GM12875 (cell line): ENCODE measurements around the gene VTCN1.

ENCODE experiments used
- H3K4me3 ChIP-seq: one replicate; pipeline ENCODE4 v1.5.1; 2011; ENCODE audit warnings: low read depth, low read length, control low read depth
- TF ChIP-seq, protein P1 (sequence below): IDR thresholded peaks from 2 replicates; pipeline ENCODE4 v1.5.1; 2011; ENCODE audit warnings: low read depth, mild to moderate bottlenecking, control low read depth, inconsistent platforms, low read length, moderate library complexity, borderline replicate concordance; ENCODE audit not compliant: insufficient read depth

VTCN1 gene

DNA sequence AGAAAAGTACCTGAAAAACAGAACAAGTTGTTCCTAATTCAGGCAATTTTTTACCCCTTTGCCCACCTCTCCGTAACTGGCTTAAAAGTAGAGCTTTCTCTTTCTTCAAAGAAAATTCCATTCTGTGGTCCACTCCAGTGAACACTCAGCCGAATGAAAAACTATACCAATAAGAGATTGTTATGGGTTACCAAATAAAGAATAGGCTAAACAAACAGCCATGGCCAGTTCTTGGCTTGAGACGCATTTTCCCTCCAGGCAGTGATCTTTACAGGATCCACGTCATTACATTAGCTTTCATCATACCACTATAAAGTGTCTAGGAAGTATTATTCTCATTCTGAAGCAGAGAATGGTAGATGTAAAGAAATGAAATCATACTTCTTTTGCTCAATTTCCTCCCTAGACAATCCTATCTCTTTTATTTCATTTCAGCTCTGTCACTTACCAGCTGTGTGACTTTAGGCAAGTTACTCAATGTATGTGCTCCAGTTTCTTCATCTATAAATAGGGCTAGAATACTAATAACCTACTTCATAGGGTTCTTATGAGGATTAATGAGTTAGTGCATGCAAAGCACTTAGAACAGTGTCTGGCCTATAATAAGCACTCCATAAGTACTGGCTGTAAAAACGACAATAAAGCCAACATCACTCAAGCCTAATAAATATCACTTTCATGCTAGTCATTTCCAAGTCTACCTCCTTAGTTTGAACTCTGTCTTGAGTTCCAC is 62.7 kb downstream of the VTCN1 start:
- TF ChIP-seq, protein P1, sequence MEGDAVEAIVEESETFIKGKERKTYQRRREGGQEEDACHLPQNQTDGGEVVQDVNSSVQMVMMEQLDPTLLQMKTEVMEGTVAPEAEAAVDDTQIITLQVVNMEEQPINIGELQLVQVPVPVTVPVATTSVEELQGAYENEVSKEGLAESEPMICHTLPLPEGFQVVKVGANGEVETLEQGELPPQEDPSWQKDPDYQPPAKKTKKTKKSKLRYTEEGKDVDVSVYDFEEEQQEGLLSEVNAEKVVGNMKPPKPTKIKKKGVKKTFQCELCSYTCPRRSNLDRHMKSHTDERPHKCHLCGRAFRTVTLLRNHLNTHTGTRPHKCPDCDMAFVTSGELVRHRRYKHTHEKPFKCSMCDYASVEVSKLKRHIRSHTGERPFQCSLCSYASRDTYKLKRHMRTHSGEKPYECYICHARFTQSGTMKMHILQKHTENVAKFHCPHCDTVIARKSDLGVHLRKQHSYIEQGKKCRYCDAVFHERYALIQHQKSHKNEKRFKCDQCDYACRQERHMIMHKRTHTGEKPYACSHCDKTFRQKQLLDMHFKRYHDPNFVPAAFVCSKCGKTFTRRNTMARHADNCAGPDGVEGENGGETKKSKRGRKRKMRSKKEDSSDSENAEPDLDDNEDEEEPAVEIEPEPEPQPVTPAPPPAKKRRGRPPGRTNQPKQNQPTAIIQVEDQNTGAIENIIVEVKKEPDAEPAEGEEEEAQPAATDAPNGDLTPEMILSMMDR = no peak
- H3K4me3 ChIP-seq = no peak overlapping the region

DNA sequence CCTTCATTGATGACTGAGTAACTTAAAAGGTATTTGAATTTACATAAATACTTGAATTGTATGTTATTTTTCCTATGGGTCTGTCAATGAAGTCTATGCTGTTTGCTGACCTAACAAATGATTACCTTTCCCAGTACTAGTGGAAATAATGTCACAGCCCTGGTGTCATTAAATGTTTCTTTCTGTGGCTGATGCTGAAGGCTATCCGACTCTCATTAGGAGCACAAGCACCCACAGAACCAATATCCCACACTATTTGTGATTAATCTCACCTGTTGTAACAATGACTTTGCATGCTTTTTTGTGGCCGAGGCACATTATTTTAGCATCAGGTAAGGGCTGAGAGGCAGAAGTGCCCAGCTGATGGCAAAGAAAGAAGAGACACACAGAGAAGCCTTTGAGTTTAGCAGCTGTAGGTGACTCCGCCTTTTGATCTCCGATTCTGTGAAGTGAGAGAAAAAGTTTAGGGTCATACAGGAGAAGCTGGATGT is 63.3 kb downstream of the VTCN1 start:
- H3K4me3 ChIP-seq = no peak overlapping the region
- TF ChIP-seq, protein P1 = no peak

DNA sequence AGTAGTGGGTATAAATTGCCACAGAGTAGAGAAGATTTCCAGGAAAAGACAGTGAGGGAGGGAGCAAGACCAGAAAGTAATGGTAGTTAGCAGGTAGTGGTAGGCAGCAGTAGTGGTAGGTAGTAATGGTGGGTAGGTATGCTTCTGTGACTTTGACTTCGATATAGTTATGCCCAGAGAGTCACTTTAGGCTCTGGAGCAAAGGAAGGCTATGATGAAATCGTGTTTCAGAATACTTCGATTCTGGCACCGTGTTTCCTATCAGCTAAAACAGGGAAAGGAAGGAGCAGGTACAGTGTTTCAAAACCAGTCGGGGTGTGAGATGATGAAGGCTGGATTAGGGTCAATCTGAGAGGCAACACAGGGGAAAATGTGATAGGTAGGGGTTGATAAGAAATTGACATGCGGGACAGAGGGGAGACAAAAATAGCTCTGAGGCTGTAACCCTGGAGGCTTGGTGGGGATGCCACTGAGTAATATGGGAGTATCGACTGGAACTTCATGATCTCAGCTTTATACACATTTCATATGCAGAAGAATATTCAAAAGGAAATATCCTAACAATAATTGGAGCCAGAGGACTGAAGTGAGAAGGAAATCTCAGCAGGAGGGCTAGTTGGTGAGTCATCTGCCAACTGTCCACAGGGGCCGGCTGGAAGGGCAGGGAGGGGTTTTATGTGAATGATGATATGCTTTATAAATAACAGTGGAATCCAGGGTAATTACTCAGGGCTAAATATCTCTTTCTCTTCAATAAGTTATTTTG is 64.0 kb downstream of the VTCN1 start:
- TF ChIP-seq, protein P1 = no peak
- no peak overlapping the region for H3K4me3 ChIP-seq

DNA sequence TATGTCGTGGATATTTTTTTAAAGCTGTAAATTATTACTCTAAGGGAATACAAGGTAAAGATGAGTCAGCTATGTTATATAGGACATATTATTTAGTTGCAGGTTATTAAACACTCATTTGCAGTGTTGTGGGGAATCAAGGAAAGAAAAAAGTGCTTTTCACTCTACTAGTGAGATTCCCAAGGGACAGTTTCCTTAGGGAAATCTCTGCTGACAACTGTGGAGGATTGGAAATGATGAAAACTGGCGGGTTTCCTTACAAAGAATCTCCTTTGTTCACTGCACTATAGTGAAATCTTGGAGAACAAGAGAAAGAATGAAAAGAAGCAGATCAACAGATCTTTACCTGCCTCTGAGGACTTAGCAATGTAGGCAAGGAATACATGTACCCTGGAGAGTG is 64.7 kb downstream of the VTCN1 start:
- H3K4me3 ChIP-seq = no peak overlapping the region
- TF ChIP-seq, protein P1 = no peak

DNA sequence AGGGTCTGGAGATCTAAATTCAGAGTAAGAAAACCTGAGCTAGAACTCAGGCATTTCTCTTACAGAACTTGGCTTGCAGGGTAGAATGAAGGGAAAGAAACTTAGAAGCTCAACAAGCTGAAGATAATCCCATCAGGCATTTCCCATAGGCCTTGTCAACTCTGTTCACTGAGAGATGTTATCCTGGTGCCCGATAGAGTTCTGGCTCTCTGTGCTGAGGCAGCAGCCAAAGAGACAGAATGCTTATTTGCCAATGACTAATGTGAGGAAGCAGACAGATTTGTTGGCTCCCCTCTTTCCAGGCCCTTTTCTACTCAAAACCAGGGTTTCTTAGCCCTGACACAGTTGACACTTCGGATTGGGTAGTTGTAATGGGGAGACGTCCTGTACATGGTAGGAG is 66.9 kb downstream of the VTCN1 start:
- no peak overlapping the region for H3K4me3 ChIP-seq
- TF ChIP-seq, protein P1 = no peak

DNA sequence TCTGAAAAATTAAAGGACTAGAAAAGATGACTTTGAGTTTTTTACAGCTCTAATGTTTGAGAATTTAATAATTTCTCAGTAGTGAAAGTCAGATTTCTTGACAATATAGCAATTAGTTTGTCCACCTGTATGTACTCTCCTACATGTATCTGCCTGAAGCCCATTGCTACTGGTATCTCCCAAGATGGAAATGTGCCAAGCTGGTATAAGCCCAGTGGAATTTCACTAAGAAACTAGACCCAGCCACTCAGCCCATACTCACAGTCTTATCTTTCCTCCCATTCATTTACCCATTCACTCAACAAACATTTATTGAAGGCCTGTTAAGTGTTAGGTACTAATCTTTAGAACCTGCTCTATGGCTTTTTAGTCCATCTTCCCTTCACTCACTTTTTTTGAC is 67.6 kb downstream of the VTCN1 start:
- TF ChIP-seq, protein P1 = no peak
- H3K4me3 ChIP-seq = no peak overlapping the region
